DND-41 (cell line): ENCODE results near the gene LAMB1.
"Not testable (repeated sequence)": the region's sequence is repeated elsewhere in the genome, so short reads cannot be mapped to it uniquely, and the experiment has no call there.

Experiments
- CTCF ChIP-seq: IDR thresholded peaks from 2 replicates; pipeline ENCODE4 v1.5.1; 2012; ENCODE audit warnings: borderline replicate concordance, low read length, moderate library complexity, mild to moderate bottlenecking; ENCODE audit not compliant: poor library complexity, severe bottlenecking; ENCODE audit errors: extremely low read depth
- EZH2 ChIP-seq: IDR thresholded peaks from 3 replicates; pipeline ENCODE4 v1.6.1; 2012; ENCODE audit warnings: borderline replicate concordance, low read depth, mild to moderate bottlenecking, moderate library complexity, low read length, inconsistent platforms; ENCODE audit not compliant: severe bottlenecking

GRCh38 chr7:107921826-107922225 lies 81.1 kb downstream of the LAMB1 start:
- not testable (repeated sequence) for TF ChIP-seq CTCF, EZH2
